ENCODE data around the gene CAV3. TPM values are rescaled to one million over a fixed set of nuclear protein-coding genes. Genes with fewer than 3 reads are reported as not detected.

CAV3 gene
- total RNA-seq, 1 donor from 2014 or later = 0.32 TPM

- no peaks in the 10 kb centered on the region for H3K27me3 ChIP-seq
- H3K27ac ChIP-seq = no peak overlapping the region
- TF ChIP-seq CTCF (IDR thresholded peaks at IDR 0.05) = no peak
- DNase-seq = no peak
- intact Hi-C loops (cut with DNase I) = no loop called here
- no peak for ATAC-seq
- H3K9me3 ChIP-seq = no peaks in the 10 kb centered on the region
- no peaks in the 10 kb centered on the region for H3K4me1 ChIP-seq
- no peaks in the 10 kb centered on the region for H3K36me3 ChIP-seq
- H3K4me3 ChIP-seq = no peak overlapping the region
These were observed 10.3 kb downstream of the CAV3 start for GRCh38 chr3:8743911-8744310.

GRCh38 chr3:8745619-8746370 is 12.2 kb downstream of the CAV3 start:
- Histone ChIP-seq H3K9me3 (no peaks in the 10 kb centered on the region), H3K4me1 (no peaks in the 10 kb centered on the region), H3K27me3 (no peaks in the 10 kb centered on the region), H3K4me3 (no peak overlapping the region), H3K36me3 (no peaks in the 10 kb centered on the region), H3K27ac (no peak overlapping the region)
- intact Hi-C loops (cut with DNase I) = no loop called here
- no peak for ATAC-seq
- DNase-seq = no peak
- no peak for TF ChIP-seq CTCF (IDR thresholded peaks at IDR 0.05)

GRCh38 chr3:8746780-8747345 is 13.3 kb downstream of the CAV3 start:
- no peak for TF ChIP-seq CTCF (IDR thresholded peaks at IDR 0.05)

GRCh38 chr3:8749316-8749715 is 15.7 kb downstream of the CAV3 start:
- no peak for TF ChIP-seq CTCF (IDR thresholded peaks at IDR 0.05)
- ATAC-seq = no peak
- Histone ChIP-seq H3K9me3 (no peaks in the 10 kb centered on the region), H3K36me3 (no peaks in the 10 kb centered on the region), H3K4me1 (no peaks in the 10 kb centered on the region), H3K4me3 (no peak overlapping the region), H3K27ac (no peak overlapping the region), H3K27me3 (no peaks in the 10 kb centered on the region)
- intact Hi-C loops (cut with DNase I) = no loop called here
- DNase-seq = no peak

More at GRCh38 chr3:8746780-8747345, 13.3 kb downstream of the CAV3 start:
- H3K36me3 ChIP-seq = no peaks in the 10 kb centered on the region
- intact Hi-C loops (cut with DNase I) = no loop called here
- no peak for ATAC-seq
- DNase-seq = no peak
- no peak overlapping the region for H3K4me3 ChIP-seq
- H3K27ac ChIP-seq = no peak overlapping the region
- no peaks in the 10 kb centered on the region for H3K4me1 ChIP-seq
- H3K27me3 ChIP-seq = no peaks in the 10 kb centered on the region
- H3K9me3 ChIP-seq = no peaks in the 10 kb centered on the region

- H3K36me3 ChIP-seq = no peaks in the 10 kb centered on the region
- DNase-seq (no peak), ATAC-seq (no peak)
- H3K4me1 ChIP-seq = no peaks in the 10 kb centered on the region
- TF ChIP-seq CTCF (IDR thresholded peaks at IDR 0.05) = no peak
- H3K27ac ChIP-seq = no peak overlapping the region
- no peaks in the 10 kb centered on the region for H3K27me3 ChIP-seq
- no peaks in the 10 kb centered on the region for H3K9me3 ChIP-seq
- intact Hi-C loops (cut with DNase I) = no loop called here
- H3K4me3 ChIP-seq = no peak overlapping the region
These were observed 19.2 kb downstream of the CAV3 start for GRCh38 chr3:8752832-8753231.
